Neural cell (in vitro differentiated cells): ENCODE data around the gene RIPOR2. TPM values are rescaled to one million over a fixed set of nuclear protein-coding genes. Genes with fewer than 3 reads are reported as not detected.

Source experiments
- H2AFZ ChIP-seq: fragments of 200-600, 300-800 bp; sonication (generic), shearing (Covaris generic); 2 replicates; pipeline ENCODE4 v1.6.0; 2014; ENCODE audit warnings: low read depth, mild to moderate bottlenecking, antibody characterized with exemption, low read length, moderate library complexity
- H3F3A ChIP-seq: fragments of 200-600 bp; shearing (Covaris generic); 2 replicates; pipeline ENCODE4 v1.6.1; 2016; ENCODE audit warnings: mild to moderate bottlenecking, moderate library complexity, mixed read lengths, antibody characterized with exemption, low read length; ENCODE audit not compliant: insufficient read depth, poor library complexity, severe bottlenecking
- H3K27ac ChIP-seq: fragments of 200-600, 300-800 bp; sonication (generic), shearing (Covaris generic); 2 replicates; pipeline ENCODE4 v1.5.1; 2014; ENCODE audit warnings: mild to moderate bottlenecking, low read length, moderate library complexity
- H3K27me3 ChIP-seq: fragments of 300-800, 200-600 bp; sonication (generic), shearing (Covaris generic); 2 replicates; pipeline ENCODE4 v1.6.0; 2014; ENCODE audit warnings: mild to moderate bottlenecking, low read depth, low read length, moderate library complexity; ENCODE audit not compliant: insufficient read depth
- H3K36me3 ChIP-seq: fragments of 300-800, 200-600 bp; sonication (generic), shearing (Covaris generic); 2 replicates; pipeline ENCODE4 v1.5.1; 2014; ENCODE audit warnings: mild to moderate bottlenecking, antibody characterized with exemption, low read length, moderate library complexity; ENCODE audit not compliant: insufficient read depth
- H3K4me2 ChIP-seq: fragments of 300-800, 200-600 bp; sonication (generic), shearing (Covaris generic); 2 replicates; pipeline ENCODE4 v1.6.0; 2014; ENCODE audit warnings: mild to moderate bottlenecking, low read length
- H3K4me3 ChIP-seq: fragments of 300-800, 200-600 bp; sonication (generic), shearing (Covaris generic); 2 replicates; pipeline ENCODE4 v1.5.1; 2014; ENCODE audit warnings: mild to moderate bottlenecking, low read length, moderate library complexity
- H3K79me2 ChIP-seq: fragments of 200-600 bp; shearing (Covaris generic); replicated peaks from 2 replicates; pipeline ENCODE4 v1.6.0; 2014; ENCODE audit warnings: mild to moderate bottlenecking, low read length, moderate library complexity; ENCODE audit not compliant: insufficient read depth
- H3K9ac ChIP-seq: fragments of 300-800, 200-600 bp; sonication (generic), shearing (Covaris generic); 2 replicates; pipeline ENCODE4 v1.6.1; 2016; ENCODE audit warnings: mild to moderate bottlenecking, low read length, mixed read lengths
- H3K9me2 ChIP-seq: fragments of 200-600 bp; shearing (Covaris generic); 2 replicates; pipeline ENCODE4 v1.6.1; 2016; ENCODE audit warnings: mild to moderate bottlenecking, low read length, mixed read lengths; ENCODE audit not compliant: insufficient read depth
- H3K9me3 ChIP-seq: fragments of 200-600, 300-800 bp; sonication (generic), shearing (Covaris generic); 2 replicates; pipeline ENCODE4 v1.6.1; 2016; ENCODE audit warnings: mild to moderate bottlenecking, mixed run types, low read length, moderate library complexity, mixed read lengths
- H4K20me1 ChIP-seq: fragments of 200-600 bp; shearing (Covaris generic); 2 replicates; pipeline ENCODE4 v1.6.1; 2016; ENCODE audit warnings: mild to moderate bottlenecking, mixed run types; ENCODE audit not compliant: insufficient read depth
- CTCF ChIP-seq: fragments of 450-650 bp; IDR thresholded peaks from 2 replicates; pipeline ENCODE4 v1.5.1; 2014; ENCODE audit warnings: antibody characterized with exemption, mild to moderate bottlenecking, moderate library complexity; ENCODE audit not compliant: poor library complexity, severe bottlenecking
- EP300 ChIP-seq: fragments of 450-650 bp; conservative IDR thresholded peaks from 2 replicates; pipeline ENCODE4 v1.6.1; 2014; ENCODE audit warnings: antibody characterized with exemption, mild to moderate bottlenecking, moderate library complexity; ENCODE audit not compliant: poor library complexity, severe bottlenecking
- EZH2 ChIP-seq: fragments of 200-600, 300-800 bp; shearing (Covaris generic), sonication (generic); IDR thresholded peaks from 2 replicates; pipeline ENCODE4 v1.6.1; 2014; ENCODE audit warnings: antibody characterized with exemption, low read length, borderline replicate concordance, mild to moderate bottlenecking; ENCODE audit not compliant: insufficient read depth, poor library complexity, severe bottlenecking
- MXI1 ChIP-seq: fragments of 450-650 bp; conservative IDR thresholded peaks from 2 replicates; pipeline ENCODE4 v1.6.1; 2014; ENCODE audit warnings: antibody characterized with exemption, mild to moderate bottlenecking; ENCODE audit not compliant: poor library complexity, severe bottlenecking
- POLR2AphosphoS5 ChIP-seq: IDR thresholded peaks from 2 replicates; pipeline ENCODE4 v1.6.1; 2012
- RAD21 ChIP-seq: fragments of 450-650 bp; conservative IDR thresholded peaks from 2 replicates; pipeline ENCODE4 v1.6.1; 2014; ENCODE audit warnings: antibody characterized with exemption, mild to moderate bottlenecking, moderate library complexity
- REST ChIP-seq: IDR thresholded peaks from 2 replicates; pipeline ENCODE4 v1.6.1; 2012; ENCODE audit warnings: borderline replicate concordance
- SMC3 ChIP-seq: fragments of 450-650 bp; conservative IDR thresholded peaks from 2 replicates; pipeline ENCODE4 v1.6.1; 2014; ENCODE audit warnings: antibody characterized with exemption, mild to moderate bottlenecking, moderate library complexity; ENCODE audit not compliant: poor library complexity
- TAF1 ChIP-seq: IDR thresholded peaks from 2 replicates; pipeline ENCODE4 v1.6.1; 2012; ENCODE audit warnings: low read depth
- polyA plus RNA-seq: library from polyadenylated mRNA; depleted of rRNA; stranded (reverse); fragments of >200 nt; gene quantifications from 2 replicates; pipeline ENCODE4 v1.2.3, GENCODE V29; 2014

RIPOR2 gene
- polyA plus RNA-seq, 1 donor from 2014 or later = 83.8 TPM

DNA sequence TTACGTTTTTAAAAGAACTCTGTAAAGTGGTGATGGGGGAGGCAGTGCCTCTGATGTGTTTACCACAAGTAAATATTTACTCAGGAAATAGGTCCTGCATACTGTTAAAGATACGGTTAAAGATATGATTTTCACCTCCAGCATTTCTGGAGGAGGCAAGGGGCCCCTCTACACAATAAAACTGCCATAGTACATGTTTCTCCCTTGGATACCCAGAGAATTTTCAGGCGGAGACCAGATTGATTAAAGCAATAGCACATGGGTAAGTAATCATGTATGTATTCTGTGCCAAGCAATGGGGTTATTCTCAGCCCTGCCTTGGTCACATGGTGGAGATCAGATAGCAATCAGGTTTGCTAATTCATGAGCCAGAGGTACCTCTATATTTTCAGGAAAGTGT is 9.6 kb downstream of the RIPOR2 start:
- no peaks in the 10 kb centered on the region for H3K9me3 ChIP-seq
- H3K27ac ChIP-seq = no peak overlapping the region
- H3K79me2 ChIP-seq = no peaks in the 10 kb centered on the region
- no peak overlapping the region for H3K9ac ChIP-seq
- H3F3A ChIP-seq = no peaks in the 10 kb centered on the region
- H2AFZ ChIP-seq = no peak overlapping the region
- no peaks in the 10 kb centered on the region for H4K20me1 ChIP-seq
- no peak overlapping the region for H3K4me3 ChIP-seq
- H3K36me3 ChIP-seq = no peaks in the 10 kb centered on the region
- TF ChIP-seq REST (no peak), EP300 (no peak), TAF1 (no peak), CTCF (no peak), MXI1 (no peak), POLR2AphosphoS5 (no peak), SMC3 (no peak), RAD21 (no peak), EZH2 (no peak)
- H3K9me2 ChIP-seq = no peaks in the 10 kb centered on the region
- no peaks in the 10 kb centered on the region for H3K27me3 ChIP-seq
- no peak overlapping the region for H3K4me2 ChIP-seq

DNA sequence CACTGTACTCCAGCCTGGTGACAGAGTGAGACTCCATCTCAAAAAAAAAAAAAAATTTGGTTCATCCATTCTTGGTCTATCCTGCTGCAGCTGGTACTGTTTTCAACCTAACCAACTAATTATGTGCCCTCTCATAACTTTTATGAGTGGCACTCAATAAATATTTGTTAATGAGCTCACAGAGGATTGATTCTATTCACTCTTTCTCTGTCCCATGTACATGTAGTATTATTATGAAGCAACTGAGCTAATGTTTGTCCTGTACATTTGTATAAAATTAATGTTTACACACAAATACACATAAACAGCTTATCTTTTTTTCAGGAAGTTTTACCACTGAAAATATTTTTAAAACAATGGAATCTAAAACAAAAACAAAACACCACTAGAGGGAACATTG is 10.1 kb downstream of the RIPOR2 start:
- Histone ChIP-seq H3K36me3 (no peaks in the 10 kb centered on the region), H3K4me3 (no peak overlapping the region), H3K9me2 (no peaks in the 10 kb centered on the region), H3K27me3 (no peaks in the 10 kb centered on the region), H3K9me3 (no peaks in the 10 kb centered on the region), H3K4me2 (no peak overlapping the region), H2AFZ (no peak overlapping the region), H3F3A (peaks cover 1% of the 10 kb centered on the region), H4K20me1 (no peaks in the 10 kb centered on the region), H3K9ac (no peak overlapping the region), H3K79me2 (no peaks in the 10 kb centered on the region), H3K27ac (no peak overlapping the region)
- TF ChIP-seq MXI1 = no peak
- TF ChIP-seq CTCF = no peak
- no peak for TF ChIP-seq TAF1
- TF ChIP-seq POLR2AphosphoS5 = no peak
